A673 (cell line): ENCODE data around the gene CLMP. TPM values are rescaled to one million over a fixed set of nuclear protein-coding genes. Genes with fewer than 3 reads are reported as not detected.
"Not testable (repeated sequence)": the region's sequence is repeated elsewhere in the genome, so short reads cannot be mapped to it uniquely, and the experiment has no call there.

ENCODE experiments used
- BruUV-seq: library from RNA; stranded (reverse); fragments of 400-500 nt; replicated peaks from 2 replicates; lab custom pipeline; 2021; lab: Mats Ljungman, UMichigan
- CTCF ChIA-PET: fragments of 300-600 bp; sonication (Branson Sonifier 250); formaldehyde crosslinking; loops from one replicate; lab custom pipeline; 2022; ENCODE audit warnings: antibody characterized with exemption; lab: Charles Lee
- POLR2A ChIA-PET: fragments of 300-600 bp; sonication (Branson Sonifier 250); formaldehyde crosslinking; loops from one replicate; lab custom pipeline; 2022; ENCODE audit warnings: antibody characterized with exemption; ENCODE audit not compliant: low non-redundant PET; lab: Charles Lee
- DNase-seq: peaks from one replicate; pipeline ENCODE4 v3.0.0-alpha.2; 2015; ENCODE audit warnings: low spot score
- H3K27ac ChIP-seq: fragments of 200-600 bp; sonication (generic); 2 replicates; pipeline ENCODE4 v1.5.1; 2016; ENCODE audit warnings: mixed run types, low read depth, mild to moderate bottlenecking, mixed read lengths, antibody characterized with exemption, low read length; ENCODE audit not compliant: poor library complexity, severe bottlenecking
- H3K27me3 ChIP-seq: fragments of 200-600 bp; sonication (generic); replicated peaks from 2 replicates; pipeline ENCODE4 v1.6.1; 2017; ENCODE audit warnings: mixed run types, low read depth, mild to moderate bottlenecking, mixed read lengths, antibody characterized with exemption, low read length; ENCODE audit not compliant: insufficient read depth, poor library complexity
- H3K36me3 ChIP-seq: fragments of 200-600 bp; sonication (generic); 2 replicates; pipeline ENCODE4 v1.6.1; 2016; ENCODE audit warnings: mixed run types, mild to moderate bottlenecking, mixed read lengths, antibody characterized with exemption, low read length; ENCODE audit not compliant: insufficient read depth, poor library complexity, severe bottlenecking
- H3K4me1 ChIP-seq: fragments of 200-600 bp; sonication (generic); 2 replicates; pipeline ENCODE4 v1.6.1; 2017; ENCODE audit warnings: mixed run types, mild to moderate bottlenecking, mixed read lengths, antibody characterized with exemption, low read length; ENCODE audit not compliant: insufficient read depth, poor library complexity, severe bottlenecking
- H3K4me3 ChIP-seq: fragments of 200-600 bp; sonication (generic); 2 replicates; pipeline ENCODE4 v1.5.1; 2016; ENCODE audit warnings: low read depth, mixed run types, mild to moderate bottlenecking, mixed read lengths, low read length; ENCODE audit not compliant: poor library complexity, severe bottlenecking
- H3K9me3 ChIP-seq: fragments of 200-600 bp; sonication (generic); 2 replicates; pipeline ENCODE4 v1.6.1; 2016; ENCODE audit warnings: mixed run types, low read depth, mild to moderate bottlenecking, mixed read lengths, antibody characterized with exemption, low read length; ENCODE audit not compliant: poor library complexity, severe bottlenecking
- EZH2 ChIP-seq: fragments of 200-600 bp; sonication (generic); IDR thresholded peaks from 2 replicates; pipeline ENCODE4 v1.6.1; 2017; ENCODE audit warnings: borderline replicate concordance, low read depth, mild to moderate bottlenecking, mixed read lengths, antibody characterized with exemption, low read length; ENCODE audit not compliant: poor library complexity, severe bottlenecking
- intact Hi-C: fragments of 100-400 bp; cut with micrococcal nuclease; formaldehyde crosslinking; loops from one replicate; pipeline ENCODE4 v1.10.0; 2022; ENCODE audit not compliant: unreplicated experiment
- total RNA-seq: library from RNA; stranded (reverse); gene quantifications from 2 replicates; pipeline ENCODE4 v1.2.3, GENCODE V29; 2021
- TF ChIP-seq, protein P1 (sequence below): fragments of 300-800, 200-600 bp; sonication (generic); conservative IDR thresholded peaks from 2 replicates; pipeline ENCODE4 v1.5.1; 2017; ENCODE audit warnings: low read depth, mild to moderate bottlenecking, antibody characterized with exemption, low read length, moderate library complexity, mixed read lengths

The CLMP gene
- total RNA-seq, 1 experiment from 2014 or later: 62.6 TPM

- DNase-seq: no peak
- no peak overlapping the region for H3K4me3 ChIP-seq
- TF ChIP-seq, protein P1, sequence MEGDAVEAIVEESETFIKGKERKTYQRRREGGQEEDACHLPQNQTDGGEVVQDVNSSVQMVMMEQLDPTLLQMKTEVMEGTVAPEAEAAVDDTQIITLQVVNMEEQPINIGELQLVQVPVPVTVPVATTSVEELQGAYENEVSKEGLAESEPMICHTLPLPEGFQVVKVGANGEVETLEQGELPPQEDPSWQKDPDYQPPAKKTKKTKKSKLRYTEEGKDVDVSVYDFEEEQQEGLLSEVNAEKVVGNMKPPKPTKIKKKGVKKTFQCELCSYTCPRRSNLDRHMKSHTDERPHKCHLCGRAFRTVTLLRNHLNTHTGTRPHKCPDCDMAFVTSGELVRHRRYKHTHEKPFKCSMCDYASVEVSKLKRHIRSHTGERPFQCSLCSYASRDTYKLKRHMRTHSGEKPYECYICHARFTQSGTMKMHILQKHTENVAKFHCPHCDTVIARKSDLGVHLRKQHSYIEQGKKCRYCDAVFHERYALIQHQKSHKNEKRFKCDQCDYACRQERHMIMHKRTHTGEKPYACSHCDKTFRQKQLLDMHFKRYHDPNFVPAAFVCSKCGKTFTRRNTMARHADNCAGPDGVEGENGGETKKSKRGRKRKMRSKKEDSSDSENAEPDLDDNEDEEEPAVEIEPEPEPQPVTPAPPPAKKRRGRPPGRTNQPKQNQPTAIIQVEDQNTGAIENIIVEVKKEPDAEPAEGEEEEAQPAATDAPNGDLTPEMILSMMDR: no peak
- no peak for TF ChIP-seq EZH2
- no TSS peak for BruUV-seq
- intact Hi-C loops: no loop called here
- no peaks in the 10 kb centered on the region for H3K9me3 ChIP-seq
- H3K4me1 ChIP-seq: peaks cover 28% of the 10 kb centered on the region
- H3K27me3 ChIP-seq: no peaks in the 10 kb centered on the region
- CTCF ChIA-PET: no interaction called here
- no peak overlapping the region for H3K27ac ChIP-seq
- POLR2A ChIA-PET: no interaction called here
- H3K36me3 ChIP-seq: no peaks in the 10 kb centered on the region
Measured at GRCh38 chr11:123206791-123207434, 11.9 kb upstream of the CLMP start.

GRCh38 chr11:123206055-123206454 is 11.0 kb upstream of the CLMP start:
- POLR2A ChIA-PET: interaction anchor here (0.6 kb wide), 1 partner anchor 699 kb away, joined by 4 read pairs; no protein-coding TSS in a partner anchor
- BruUV-seq, H3K4me3 ChIP-seq, H3K36me3 ChIP-seq, CTCF ChIA-PET, H3K27ac ChIP-seq, H3K9me3 ChIP-seq, H3K27me3 ChIP-seq, intact Hi-C loops, DNase-seq: not testable (repeated sequence)
- peaks cover 22% of the 10 kb centered on the region for H3K4me1 ChIP-seq

GRCh38 chr11:123203934-123204333 is 8.9 kb upstream of the CLMP start:
- Histone ChIP-seq H3K36me3 (no peaks in the 10 kb centered on the region), H3K4me3 (no peak overlapping the region), H3K27ac (no peak overlapping the region), H3K9me3 (no peaks in the 10 kb centered on the region), H3K27me3 (no peaks in the 10 kb centered on the region), H3K4me1 (peaks cover 22% of the 10 kb centered on the region)
- no TSS peak for BruUV-seq
- CTCF ChIA-PET: no interaction called here
- no peak for DNase-seq
- no peak for TF ChIP-seq EZH2
- POLR2A ChIA-PET: no interaction called here
- intact Hi-C loops: no loop called here

GRCh38 chr11:123203471-123203870 is 8.4 kb upstream of the CLMP start:
- Histone ChIP-seq H3K36me3 (no peaks in the 10 kb centered on the region), H3K27me3 (no peaks in the 10 kb centered on the region), H3K27ac (no peak overlapping the region), H3K9me3 (no peaks in the 10 kb centered on the region), H3K4me3 (no peak overlapping the region), H3K4me1 (peaks cover 22% of the 10 kb centered on the region)
- no TSS peak for BruUV-seq
- intact Hi-C loops: no loop called here
- POLR2A ChIA-PET: no interaction called here
- no peak for TF ChIP-seq EZH2
- TF ChIP-seq, protein P1: no peak
- CTCF ChIA-PET: no interaction called here
- no peak for DNase-seq
